HepG2 (cell line): ENCODE measurements around the gene HNRNPAB.

ENCODE experiments used
- BHLHE40 ChIP-seq: IDR thresholded peaks from 2 replicates; pipeline ENCODE4 v1.6.1; 2011; ENCODE audit warnings: low read length, improper control_type of control experiment
- CEBPB ChIP-seq: IDR thresholded peaks from 2 replicates; pipeline ENCODE4 v1.6.1; 2011; ENCODE audit warnings: low read depth, low read length, improper control_type of control experiment, borderline replicate concordance
- CTCF ChIP-seq: sonication (generic); formaldehyde crosslinking; IDR thresholded peaks from 2 replicates; pipeline ENCODE4 v1.5.0; 2020; ENCODE audit warnings: mild to moderate bottlenecking, missing genetic modification reagents, moderate library complexity
- NPAS2 ChIP-seq: sonication (generic); formaldehyde crosslinking; IDR thresholded peaks from 2 replicates; pipeline ENCODE4 v1.8.0; 2022; ENCODE audit warnings: mild to moderate bottlenecking, missing genetic modification reagents, borderline replicate concordance
- POLR2A ChIP-seq, 2 experiments: IDR thresholded peaks; 2 replicates each; pipeline ENCODE4 v1.6.1; 2011; ENCODE audit warnings: low read depth in 2 of 2, low read length in 2 of 2, mild to moderate bottlenecking in 1 of 2, moderate library complexity in 1 of 2; ENCODE audit not compliant: insufficient read depth in 1 of 2
- TCF12 ChIP-seq, 2 experiments: fragments of 450-650 bp in 1 of 2; sonication (generic) in 1 of 2; formaldehyde crosslinking in 1 of 2; IDR thresholded peaks; 2 replicates each; pipeline versions ENCODE4 v1.6.1 to v1.8.0; 2017 to 2022; ENCODE audit warnings: antibody characterized with exemption in 1 of 2, mild to moderate bottlenecking in 1 of 2, missing genetic modification reagents in 1 of 2, moderate library complexity in 1 of 2
- TOE1 ChIP-seq: sonication (generic); formaldehyde crosslinking; IDR thresholded peaks from 2 replicates; pipeline ENCODE4 v1.4.0; 2020; ENCODE audit warnings: mild to moderate bottlenecking, missing genetic modification reagents
- TP53 ChIP-seq: sonication (generic); formaldehyde crosslinking; conservative IDR thresholded peaks from 2 replicates; pipeline ENCODE4 v1.4.0; 2020; ENCODE audit warnings: missing genetic modification reagents
- ZBTB39 ChIP-seq: sonication (generic); formaldehyde crosslinking; IDR thresholded peaks from 2 replicates; pipeline ENCODE4 v1.5.0; 2020; ENCODE audit warnings: missing genetic modification reagents
- TF ChIP-seq, protein P1 (sequence below): sonication (generic); formaldehyde crosslinking; IDR thresholded peaks from 2 replicates; pipeline ENCODE4 v1.4.0; 2020; ENCODE audit warnings: mild to moderate bottlenecking, missing genetic modification reagents
- TF ChIP-seq, protein P2 (sequence below): sonication (generic); formaldehyde crosslinking; IDR thresholded peaks from 2 replicates; pipeline ENCODE4 v1.5.0; 2020; ENCODE audit warnings: missing genetic modification reagents

DNA sequence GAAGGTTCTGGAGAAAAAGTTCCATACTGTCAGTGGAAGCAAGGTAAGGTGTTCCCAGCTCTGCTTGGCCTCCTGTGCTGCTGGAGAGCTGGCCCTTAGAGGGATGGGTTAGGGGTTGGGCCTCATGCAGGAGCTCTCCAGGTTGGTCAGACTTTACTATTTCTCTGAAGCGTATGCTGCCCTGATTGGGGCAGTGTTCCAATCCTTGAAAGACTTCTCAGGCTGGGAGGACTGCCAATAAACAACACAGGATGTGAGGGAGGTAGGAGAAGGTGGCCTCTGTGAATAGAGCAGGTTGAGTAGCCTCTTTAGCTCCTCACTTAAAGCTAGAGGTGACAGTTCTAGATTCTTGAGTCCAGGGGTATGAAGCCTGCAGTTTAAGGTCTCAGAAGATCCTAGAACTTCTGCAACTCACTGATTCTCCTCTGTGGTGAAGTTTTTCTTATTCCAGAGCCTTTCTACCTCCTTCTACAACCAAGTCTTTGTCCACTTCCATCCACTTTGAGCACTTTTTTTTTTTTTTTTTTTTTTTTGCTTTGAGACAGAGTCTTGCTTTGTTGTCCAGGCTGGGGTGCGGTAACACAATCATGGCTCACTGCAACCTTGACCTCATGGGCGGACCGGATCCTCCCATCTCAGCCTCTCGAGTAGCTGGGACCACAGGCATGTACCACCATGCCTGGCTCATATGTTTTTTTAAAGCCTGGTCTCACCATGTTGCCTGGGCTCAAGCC is 3.0 kb downstream of the HNRNPAB start:
- TF ChIP-seq CTCF: no peak
- no peak; a peak in 1 of 4 replicates for TF ChIP-seq POLR2A (IDR thresholded peaks at IDR 0.05; ENCODE audit: insufficient read depth in 1 of 2, low read depth in 2 of 2, low read length in 2 of 2)
- TF ChIP-seq ZBTB39 (CRISPR knock-in tag): no peak
- no peak for TF ChIP-seq BHLHE40
- TF ChIP-seq, protein P1, sequence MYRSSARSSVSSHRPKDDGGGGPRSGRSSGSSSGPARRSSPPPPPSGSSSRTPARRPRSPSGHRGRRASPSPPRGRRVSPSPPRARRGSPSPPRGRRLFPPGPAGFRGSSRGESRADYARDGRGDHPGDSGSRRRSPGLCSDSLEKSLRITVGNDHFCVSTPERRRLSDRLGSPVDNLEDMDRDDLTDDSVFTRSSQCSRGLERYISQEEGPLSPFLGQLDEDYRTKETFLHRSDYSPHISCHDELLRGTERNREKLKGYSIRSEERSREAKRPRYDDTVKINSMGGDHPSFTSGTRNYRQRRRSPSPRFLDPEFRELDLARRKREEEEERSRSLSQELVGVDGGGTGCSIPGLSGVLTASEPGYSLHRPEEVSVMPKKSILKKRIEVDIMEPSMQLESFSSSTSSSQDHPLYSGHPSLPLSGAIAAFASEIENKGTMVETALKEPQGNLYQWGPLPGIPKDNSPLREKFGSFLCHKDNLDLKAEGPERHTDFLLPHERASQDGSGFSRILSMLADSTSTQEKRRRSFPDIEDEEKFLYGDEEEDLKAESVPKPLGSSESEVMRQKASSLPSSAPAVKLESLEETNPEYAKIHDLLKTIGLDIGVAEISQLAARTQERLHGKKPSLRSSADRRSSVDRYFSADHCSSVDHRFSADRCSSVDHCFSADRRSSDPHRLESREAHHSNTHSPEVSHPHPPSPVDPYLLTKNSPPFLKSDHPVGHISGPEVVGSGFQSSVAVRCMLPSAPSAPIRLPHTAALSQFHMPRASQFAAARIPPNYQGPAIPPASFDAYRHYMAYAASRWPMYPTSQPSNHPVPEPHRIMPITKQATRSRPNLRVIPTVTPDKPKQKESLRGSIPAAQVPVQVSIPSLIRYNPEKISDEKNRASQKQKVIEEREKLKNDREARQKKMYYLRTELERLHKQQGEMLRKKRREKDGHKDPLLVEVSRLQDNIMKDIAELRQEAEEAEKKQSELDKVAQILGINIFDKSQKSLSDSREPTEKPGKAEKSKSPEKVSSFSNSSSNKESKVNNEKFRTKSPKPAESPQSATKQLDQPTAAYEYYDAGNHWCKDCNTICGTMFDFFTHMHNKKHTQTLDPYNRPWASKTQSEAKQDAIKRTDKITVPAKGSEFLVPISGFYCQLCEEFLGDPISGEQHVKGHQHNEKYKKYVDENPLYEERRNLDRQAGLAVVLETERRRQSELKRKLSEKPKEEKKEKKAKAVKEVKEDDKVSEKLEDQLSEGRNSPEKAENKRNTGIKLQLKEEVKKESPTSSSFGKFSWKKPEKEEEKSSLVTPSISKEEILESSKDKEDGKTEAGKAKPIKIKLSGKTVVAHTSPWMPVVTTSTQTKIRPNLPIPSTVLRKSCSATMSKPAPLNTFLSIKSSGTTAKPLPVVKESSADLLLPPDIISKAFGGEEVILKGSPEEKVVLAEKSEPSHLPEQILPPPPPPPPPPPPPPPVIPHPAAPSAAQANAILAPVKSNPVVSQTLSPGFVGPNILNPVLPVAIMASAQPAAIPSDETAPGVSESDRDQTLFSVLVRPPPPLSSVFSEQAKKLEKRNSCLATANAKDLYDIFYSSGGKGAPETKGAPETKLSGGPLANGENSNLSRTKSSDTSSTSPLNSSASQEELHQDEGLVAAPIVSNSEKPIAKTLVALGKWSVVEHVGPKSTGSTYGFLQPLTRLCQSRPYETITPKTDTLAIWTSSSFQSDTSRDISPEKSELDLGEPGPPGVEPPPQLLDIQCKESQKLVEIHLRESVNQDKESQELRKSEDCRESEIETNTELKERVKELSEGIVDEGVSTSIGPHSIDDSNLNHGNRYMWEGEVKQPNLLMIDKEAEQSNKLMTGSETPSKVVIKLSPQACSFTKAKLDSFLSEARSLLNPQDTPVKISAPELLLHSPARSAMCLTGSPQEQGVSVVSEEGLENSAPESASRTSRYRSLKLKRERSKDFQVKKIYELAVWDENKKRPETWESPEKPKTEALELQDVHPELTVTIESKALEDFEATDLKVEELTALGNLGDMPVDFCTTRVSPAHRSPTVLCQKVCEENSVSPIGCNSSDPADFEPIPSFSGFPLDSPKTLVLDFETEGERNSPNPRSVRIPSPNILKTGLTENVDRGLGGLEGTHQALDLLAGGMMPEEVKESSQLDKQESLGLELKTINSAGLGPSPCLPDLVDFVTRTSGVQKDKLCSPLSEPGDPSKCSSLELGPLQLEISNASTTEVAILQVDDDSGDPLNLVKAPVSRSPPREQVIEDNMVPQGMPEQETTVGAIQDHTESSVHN (CRISPR knock-in tag): no peak
- no peak for TF ChIP-seq TOE1 (CRISPR knock-in tag)
- TF ChIP-seq, protein P2, sequence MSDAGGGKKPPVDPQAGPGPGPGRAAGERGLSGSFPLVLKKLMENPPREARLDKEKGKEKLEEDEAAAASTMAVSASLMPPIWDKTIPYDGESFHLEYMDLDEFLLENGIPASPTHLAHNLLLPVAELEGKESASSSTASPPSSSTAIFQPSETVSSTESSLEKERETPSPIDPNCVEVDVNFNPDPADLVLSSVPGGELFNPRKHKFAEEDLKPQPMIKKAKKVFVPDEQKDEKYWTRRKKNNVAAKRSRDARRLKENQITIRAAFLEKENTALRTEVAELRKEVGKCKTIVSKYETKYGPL (CRISPR knock-in tag): no peak
- TF ChIP-seq NPAS2 (CRISPR knock-in tag): no peak
- no peak for TF ChIP-seq TP53 (CRISPR knock-in tag)
- TF ChIP-seq CEBPB: no peak
- no peak for TF ChIP-seq TCF12 (IDR thresholded peaks at IDR 0.05)
- TF ChIP-seq TCF12 (CRISPR knock-in tag; IDR thresholded peaks at IDR 0.05): no peak
